ENCODE measurements around the gene HYCC2. TPM values are rescaled to one million over a fixed set of nuclear protein-coding genes. Genes with fewer than 3 reads are reported as not detected.

HYCC2 gene
- total RNA-seq = 20.3 TPM

GRCh38 chr2:201071479-201072200 lies at the start of gene HYCC2, which contains the start of gene NDUFB3:
HYCC2 (minus strand) TSS chr2:201071671; CDS start chr2:201024009, 47,662 bp downstream.
NDUFB3 (plus strand) TSS chr2:201072001; CDS start chr2:201078883, 6,882 bp downstream.

GRCh38 chr2:201116115-201116958 lies 44.9 kb upstream of the HYCC2 start, which contains the start of gene CFLAR:
CFLAR (plus strand) TSS chr2:201116164; CDS start chr2:201129866, 13,702 bp downstream.

Small RNAs within 50 kb of the gene (small RNA-seq; reads per million reads assigned to genes)
- gene RNU6-1206P (ENCODE audit: low replicate concordance) = not detected

Other genes starting within 250 kb of the HYCC2 start
- 209 TPM for gene CLK1, start 207.0 kb downstream of the HYCC2 start, total RNA-seq
- gene PPIL3, start 182.6 kb downstream of the HYCC2 start, total RNA-seq = 55.1 TPM
- gene NIF3L1, start 182.3 kb downstream of the HYCC2 start, total RNA-seq = 30.4 TPM
- 18.7 TPM for gene ORC2, start 108.0 kb downstream of the HYCC2 start, total RNA-seq
- gene NDUFB3, start 330 bp upstream of the HYCC2 start, total RNA-seq = 58.4 TPM
- 115 TPM for gene CFLAR, start 44.5 kb upstream of the HYCC2 start, total RNA-seq
- 23.4 TPM for gene CASP10, start 111.5 kb upstream of the HYCC2 start, total RNA-seq
- gene CASP8, start 188.9 kb upstream of the HYCC2 start, total RNA-seq = 14.5 TPM